Tibial artery (tissue), 4 donors: ENCODE results near the gene COL4A6.

Experiments
- DNase-seq, 2 donors: peaks; one replicate each; pipeline ENCODE4 v3.0.0-alpha.2; 2019
- H3K27ac ChIP-seq, 2 donors: fragments of 200-600 bp; sonication (generic) in 1 of 2; 1 replicate in 1 of 2; 2 replicates in 1 of 2; pipeline ENCODE4 v1.5.1; 2018 to 2019; ENCODE audit warnings: mild to moderate bottlenecking in 1 of 2
- H3K27me3 ChIP-seq, 2 donors: fragments of 200-600 bp; sonication (generic) in 1 of 2; one replicate each; pipeline versions ENCODE4 v1.5.1 to v1.6.0; 2016 to 2019
- H3K36me3 ChIP-seq, 3 donors: fragments of 200-600 bp; sonication (generic) in 2 of 3; one replicate each; pipeline ENCODE4 v1.5.1; 2016 to 2019; ENCODE audit warnings: mild to moderate bottlenecking in 2 of 3
- H3K4me1 ChIP-seq, 4 donors: fragments of 200-600 bp; sonication (generic) in 2 of 4; 1 replicate in 3 of 4; 2 replicates in 1 of 4; pipeline ENCODE4 v1.5.1; 2016 to 2019
- H3K4me3 ChIP-seq, 2 donors: fragments of 200-600 bp; sonication (generic) in 1 of 2; 1 replicate in 1 of 2; 2 replicates in 1 of 2; pipeline ENCODE4 v1.5.1; 2018 to 2019; ENCODE audit warnings: mild to moderate bottlenecking in 2 of 2
- H3K9me3 ChIP-seq, 3 donors: fragments of 200-600 bp; sonication (generic) in 1 of 3; one replicate each; pipeline ENCODE4 v1.5.1; 2016 to 2019
- intact Hi-C: fragments of 100-400 bp; cut with DNase I; formaldehyde crosslinking; loops from one replicate; pipeline ENCODE4 v1.15.0; 2023; ENCODE audit warnings: low total_unique reads
- TF ChIP-seq, protein P1 (sequence below), 2 experiments: fragments of 200-600 bp in 1 of 2; fragments of 450-650 bp in 1 of 2; IDR thresholded peaks; one replicate each; pipeline ENCODE4 v1.5.1; 2017 to 2019; ENCODE audit warnings: antibody characterized with exemption in 2 of 2, mild to moderate bottlenecking in 1 of 2, moderate library complexity in 1 of 2

Gene COL4A6

DNA sequence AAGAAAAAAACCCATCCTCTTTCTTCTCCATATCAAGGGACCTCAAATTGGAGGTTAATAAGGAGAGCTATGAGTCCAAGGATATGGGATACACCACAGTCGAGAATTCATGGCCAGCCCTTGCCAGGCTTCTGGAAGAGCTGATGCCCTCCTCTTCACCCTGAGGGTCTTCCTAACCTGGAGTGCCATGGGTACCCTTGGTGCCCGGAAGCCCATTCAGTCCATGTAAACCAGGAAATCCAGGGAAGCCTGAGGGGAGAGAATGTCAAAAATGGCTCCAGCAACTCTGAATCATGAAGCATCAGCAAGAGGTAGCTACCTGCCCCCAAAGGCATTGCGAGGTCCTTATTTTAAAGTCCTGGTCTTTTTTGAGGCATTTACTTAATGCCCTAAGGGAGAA lies 268.5 kb downstream of the COL4A6 start:
- no peak overlapping the region for H3K4me3 ChIP-seq
- intact Hi-C loops: no loop called here
- H3K27ac ChIP-seq: no peak overlapping the region
- no peaks in the 10 kb centered on the region for H3K9me3 ChIP-seq
- H3K27me3 ChIP-seq: no peaks in the 10 kb centered on the region
- DNase-seq: no peak
- H3K36me3 ChIP-seq: peaks cover 0 to 10% (median 0%) of the 10 kb centered on the region in 3 donors
- H3K4me1 ChIP-seq: no peaks in the 10 kb centered on the region
- TF ChIP-seq, protein P1, sequence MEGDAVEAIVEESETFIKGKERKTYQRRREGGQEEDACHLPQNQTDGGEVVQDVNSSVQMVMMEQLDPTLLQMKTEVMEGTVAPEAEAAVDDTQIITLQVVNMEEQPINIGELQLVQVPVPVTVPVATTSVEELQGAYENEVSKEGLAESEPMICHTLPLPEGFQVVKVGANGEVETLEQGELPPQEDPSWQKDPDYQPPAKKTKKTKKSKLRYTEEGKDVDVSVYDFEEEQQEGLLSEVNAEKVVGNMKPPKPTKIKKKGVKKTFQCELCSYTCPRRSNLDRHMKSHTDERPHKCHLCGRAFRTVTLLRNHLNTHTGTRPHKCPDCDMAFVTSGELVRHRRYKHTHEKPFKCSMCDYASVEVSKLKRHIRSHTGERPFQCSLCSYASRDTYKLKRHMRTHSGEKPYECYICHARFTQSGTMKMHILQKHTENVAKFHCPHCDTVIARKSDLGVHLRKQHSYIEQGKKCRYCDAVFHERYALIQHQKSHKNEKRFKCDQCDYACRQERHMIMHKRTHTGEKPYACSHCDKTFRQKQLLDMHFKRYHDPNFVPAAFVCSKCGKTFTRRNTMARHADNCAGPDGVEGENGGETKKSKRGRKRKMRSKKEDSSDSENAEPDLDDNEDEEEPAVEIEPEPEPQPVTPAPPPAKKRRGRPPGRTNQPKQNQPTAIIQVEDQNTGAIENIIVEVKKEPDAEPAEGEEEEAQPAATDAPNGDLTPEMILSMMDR (IDR thresholded peaks at IDR 0.05): no peak

DNA sequence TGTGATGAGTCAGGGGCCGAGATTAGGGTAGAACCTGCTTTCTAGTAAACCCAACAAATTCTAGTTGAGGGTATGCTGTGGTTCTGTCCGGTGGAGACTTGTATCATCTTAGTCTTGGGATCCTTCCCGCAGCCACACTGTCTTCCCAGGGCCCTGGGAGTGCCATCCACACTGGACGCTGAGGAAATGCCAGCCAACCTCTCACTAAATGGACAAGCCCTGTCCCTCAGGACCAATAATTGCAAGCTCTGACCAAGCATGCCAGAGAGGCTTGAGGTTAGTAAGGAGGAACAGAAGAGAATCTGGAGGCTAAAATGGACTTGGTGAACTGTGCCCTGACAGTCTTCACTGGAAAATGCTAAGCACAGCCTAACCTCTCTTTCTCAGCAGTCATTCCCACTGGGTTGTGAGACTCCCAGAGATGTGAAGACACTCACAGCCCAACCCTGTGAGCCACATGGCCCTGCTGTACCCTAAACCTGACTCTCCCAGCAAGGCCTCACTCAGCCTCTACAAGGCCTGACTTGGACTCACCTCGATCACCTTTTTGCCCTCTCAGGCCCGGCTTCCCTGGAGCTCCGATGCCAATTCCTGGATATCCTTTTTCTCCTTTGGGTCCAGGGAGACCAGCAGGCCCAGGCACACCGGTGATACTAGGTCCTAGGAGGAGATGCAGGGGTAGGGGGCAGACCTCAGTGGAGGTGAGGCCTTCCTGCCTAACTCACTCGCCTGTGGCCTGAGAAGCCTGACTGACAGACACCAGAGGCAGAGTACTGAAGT lies 269.1 kb downstream of the COL4A6 start:
- intact Hi-C loops: no loop called here

DNA sequence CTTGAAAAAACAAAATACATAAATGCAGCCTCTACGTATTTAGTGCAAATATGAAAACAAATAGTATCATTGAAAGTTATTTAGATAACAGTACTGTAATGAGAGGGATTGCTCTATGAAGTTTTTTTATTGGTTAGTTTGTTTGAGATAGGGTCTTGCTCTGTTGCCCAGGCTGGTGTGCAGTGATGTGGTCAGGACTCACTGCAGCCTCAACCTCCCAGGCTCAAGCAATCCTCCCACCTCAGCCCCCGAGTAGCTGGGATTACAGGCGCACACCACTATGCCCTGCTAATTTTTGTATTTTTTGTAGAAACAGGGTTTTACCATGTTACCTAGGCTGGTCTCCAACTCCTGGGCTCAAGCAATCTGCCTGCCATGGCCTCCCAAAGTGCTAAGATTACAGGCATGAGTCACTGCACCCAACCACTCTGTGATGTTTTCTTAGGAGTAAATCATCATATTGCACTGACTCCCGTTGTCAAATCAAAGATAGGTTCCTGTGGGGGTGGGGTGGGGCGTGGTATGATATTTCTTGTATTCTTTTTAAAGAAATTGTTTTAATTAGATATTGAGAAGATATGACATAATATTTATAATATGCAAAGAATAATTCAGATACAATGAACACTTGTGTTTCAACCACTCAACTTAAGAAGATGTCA lies 270.9 kb downstream of the COL4A6 start:
- H3K9me3 ChIP-seq: no peaks in the 10 kb centered on the region
- intact Hi-C loops: no loop called here
- H3K27ac ChIP-seq: no peak overlapping the region
- H3K36me3 ChIP-seq: no peaks in the 10 kb centered on the region
- no peaks in the 10 kb centered on the region for H3K27me3 ChIP-seq
- DNase-seq: no peak
- H3K4me3 ChIP-seq: no peak overlapping the region
- TF ChIP-seq, protein P1 (IDR thresholded peaks at IDR 0.05): no peak
- peaks cover 0 to 3% (median 0%) of the 10 kb centered on the region in 4 donors for H3K4me1 ChIP-seq

More for the DNA sequence above, 269.1 kb downstream of the COL4A6 start:
- DNase-seq: no peak
- H3K36me3 ChIP-seq: peaks cover 0 to 6% (median 0%) of the 10 kb centered on the region in 3 donors
- no peaks in the 10 kb centered on the region for H3K9me3 ChIP-seq
- H3K4me3 ChIP-seq: no peak overlapping the region
- TF ChIP-seq, protein P1 (IDR thresholded peaks at IDR 0.05): no peak
- H3K27me3 ChIP-seq: no peaks in the 10 kb centered on the region
- no peak overlapping the region for H3K27ac ChIP-seq
- no peaks in the 10 kb centered on the region for H3K4me1 ChIP-seq

DNA sequence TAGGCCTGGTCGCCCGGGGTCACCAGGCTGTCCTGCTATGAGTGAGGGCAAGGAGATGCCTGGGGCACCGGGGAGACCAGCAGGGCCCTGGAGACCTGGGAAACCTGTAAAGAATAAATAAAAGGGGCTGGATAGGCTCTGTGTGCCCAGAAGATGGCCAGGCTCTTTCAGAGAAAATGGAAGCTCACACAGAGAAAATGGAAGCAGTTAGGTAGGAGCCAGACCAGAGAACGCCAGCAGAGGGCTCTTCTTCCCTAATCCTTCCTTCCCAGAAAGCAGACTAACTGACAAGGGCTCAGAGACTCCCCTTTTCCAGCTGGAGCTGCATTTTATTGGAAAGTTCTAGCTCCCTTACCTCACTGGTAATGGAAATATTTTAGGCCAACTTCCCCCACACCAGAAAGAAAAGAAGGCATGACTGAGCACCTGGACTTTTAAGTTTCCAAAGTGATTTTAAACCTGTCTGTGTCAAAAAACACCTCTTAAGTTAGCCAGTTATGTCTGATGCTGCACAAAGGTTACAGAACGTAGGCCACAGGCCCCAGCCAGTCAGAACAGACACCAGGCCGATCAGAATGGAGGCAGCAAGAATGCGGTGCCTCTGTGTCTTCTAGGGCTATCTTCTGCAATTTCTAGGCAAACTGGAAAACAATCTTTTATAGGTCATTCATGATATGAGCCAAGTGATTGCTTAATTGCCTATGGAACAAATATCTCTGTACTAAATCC lies 272.7 kb downstream of the COL4A6 start:
- Histone ChIP-seq H3K36me3 (no peaks in the 10 kb centered on the region), H3K4me3 (no peak overlapping the region), H3K27ac (no peak overlapping the region), H3K27me3 (no peaks in the 10 kb centered on the region), H3K4me1 (peaks cover 0 to 3% (median 0%) of the 10 kb centered on the region in 4 donors), H3K9me3 (no peaks in the 10 kb centered on the region)
- TF ChIP-seq, protein P1 (IDR thresholded peaks at IDR 0.05): no peak
- intact Hi-C loops: no loop called here
- DNase-seq: no peak

DNA sequence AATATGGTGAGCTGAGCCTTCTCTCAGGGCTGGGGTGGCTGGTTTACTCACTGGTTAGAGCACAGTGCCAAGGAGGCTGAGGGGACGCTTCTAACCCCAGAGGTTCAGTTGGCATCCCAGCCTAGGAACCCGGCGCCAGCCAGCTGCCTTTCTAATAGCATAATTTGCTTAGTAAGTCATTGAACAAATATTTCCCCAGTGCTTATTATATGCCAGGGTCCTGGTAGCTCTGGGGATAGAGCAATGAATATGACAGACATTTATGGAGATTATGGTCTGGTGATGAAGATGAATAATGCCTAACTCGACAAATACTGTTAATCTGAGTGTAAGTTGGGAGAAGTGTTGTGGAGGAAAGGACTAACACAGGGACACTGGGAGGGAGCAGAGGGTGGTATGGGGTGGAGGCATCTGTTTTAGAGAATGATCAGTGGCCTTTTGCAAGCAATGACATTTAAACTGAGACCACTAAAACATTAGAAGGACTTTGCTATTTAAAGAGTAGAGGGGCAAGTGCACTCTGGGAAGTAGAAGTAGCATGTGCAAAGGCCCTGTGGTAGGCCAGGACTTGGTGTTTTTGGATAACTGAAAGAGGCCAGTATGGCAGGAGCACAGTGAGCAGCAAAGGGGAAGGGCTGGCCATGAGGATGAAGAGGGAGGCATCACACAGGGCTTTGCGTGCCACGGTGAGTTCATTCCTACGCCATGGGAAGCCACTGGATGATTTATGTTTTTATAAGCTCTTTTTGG lies 274.7 kb downstream of the COL4A6 start:
- TF ChIP-seq, protein P1 (IDR thresholded peaks at IDR 0.05): no peak
- no peaks in the 10 kb centered on the region for H3K9me3 ChIP-seq
- H3K4me3 ChIP-seq: no peak overlapping the region
- intact Hi-C loops: no loop called here
- no peaks in the 10 kb centered on the region for H3K36me3 ChIP-seq
- no peak overlapping the region for H3K27ac ChIP-seq
- peaks cover 0 to 3% (median 0%) of the 10 kb centered on the region in 4 donors for H3K4me1 ChIP-seq
- no peaks in the 10 kb centered on the region for H3K27me3 ChIP-seq
- no peak for DNase-seq
